Endothelial cell of umbilical vein (primary cell): ENCODE results near the gene ACTR2. TPM values are rescaled to one million over a fixed set of nuclear protein-coding genes. Genes with fewer than 3 reads are reported as not detected.

Experiments used
- BruUV-seq: library from RNA; stranded (reverse); fragments of 400-500 nt; replicated peaks from 2 replicates; lab custom pipeline; 2021; lab: Mats Ljungman, UMichigan
- CTCF ChIA-PET: fragments of 300-600, 350-600 bp; sonication (Branson Sonifier 250); formaldehyde crosslinking; loops from one replicate; lab custom pipeline; 2021; ENCODE audit warnings: antibody characterized with exemption, inconsistent platforms; lab: Charles Lee
- POLR2A ChIA-PET: fragments of 300-600, 350-600 bp; sonication (Branson Sonifier 250); formaldehyde crosslinking; loops from one replicate; lab custom pipeline; 2021; ENCODE audit warnings: antibody characterized with exemption, inconsistent platforms; lab: Charles Lee
- DNase-seq: peaks from one replicate; pipeline ENCODE4 v3.0.0-alpha.2; 2011; ENCODE audit warnings: low read depth, low spot score
- FAIRE-seq: peaks from 2 replicates; lab custom pipeline; 2011; peaks lifted over from hg19 to GRCh38; lab: Jason Lieb, UNC
- H2AFZ ChIP-seq: 2 replicates; pipeline ENCODE4 v1.6.0; 2012; ENCODE audit warnings: low read depth, low read length, control low read depth, inconsistent platforms
- H3K27ac ChIP-seq: 2 replicates; pipeline ENCODE4 v1.5.1; 2011; ENCODE audit warnings: low read depth, mild to moderate bottlenecking, control low read depth, low read length, moderate library complexity; ENCODE audit not compliant: insufficient read depth
- H3K27me3 ChIP-seq, 2 experiments: 2 replicates each; pipeline versions ENCODE4 v1.6.0 to v1.6.1; 2011; ENCODE audit warnings: low read length in 2 of 2, mixed read lengths in 1 of 2; ENCODE audit not compliant: control insufficient read depth in 2 of 2, insufficient read depth in 2 of 2
- H3K36me3 ChIP-seq, 2 experiments: 2 replicates in 1 of 2; 3 replicates in 1 of 2; pipeline ENCODE4 v1.5.1; 2011; ENCODE audit warnings: low read length in 2 of 2, mild to moderate bottlenecking in 1 of 2, moderate library complexity in 1 of 2; ENCODE audit not compliant: control insufficient read depth in 2 of 2, insufficient read depth in 2 of 2; ENCODE audit errors: extremely low read depth in 1 of 2
- H3K4me1 ChIP-seq: 3 replicates; pipeline ENCODE4 v1.5.1; 2011; ENCODE audit warnings: mild to moderate bottlenecking, low read length; ENCODE audit not compliant: control insufficient read depth, insufficient read depth; ENCODE audit errors: extremely low read depth
- H3K4me2 ChIP-seq: 2 replicates; pipeline ENCODE4 v1.6.1; 2011; ENCODE audit warnings: low read length, control low read depth, mixed read lengths; ENCODE audit not compliant: insufficient read depth
- H3K4me3 ChIP-seq, 3 experiments: fragments of 200-600 bp in 1 of 3; sonication (generic), shearing (Covaris generic) in 1 of 3; replicated peaks in 1 of 3; 2 replicates each; pipeline ENCODE4 v1.5.1; 2011 to 2016; ENCODE audit warnings: control low read depth in 3 of 3, low read length in 3 of 3, mild to moderate bottlenecking in 2 of 3, inconsistent platforms in 1 of 3, low read depth in 1 of 3, moderate library complexity in 1 of 3; ENCODE audit not compliant: insufficient read depth in 1 of 3
- H3K79me2 ChIP-seq: 2 replicates; pipeline ENCODE4 v1.6.0; 2012; ENCODE audit warnings: low read length, inconsistent platforms; ENCODE audit not compliant: control insufficient read depth, insufficient read depth
- H3K9ac ChIP-seq: replicated peaks from 2 replicates; pipeline ENCODE3; 2011; ENCODE audit warnings: low read length, control low read depth; ENCODE audit not compliant: insufficient read depth; ENCODE audit errors: extremely low read depth
- H3K9me1 ChIP-seq: replicated peaks from 3 replicates; pipeline ENCODE4 v1.6.0; 2011; ENCODE audit warnings: mild to moderate bottlenecking, low read length; ENCODE audit not compliant: control insufficient read depth, insufficient read depth; ENCODE audit errors: extremely low read depth
- H3K9me3 ChIP-seq: replicated peaks from 2 replicates; pipeline ENCODE4 v1.5.1; 2012; ENCODE audit warnings: low read length, inconsistent platforms; ENCODE audit not compliant: control insufficient read depth, insufficient read depth
- H4K20me1 ChIP-seq: replicated peaks from 2 replicates; pipeline ENCODE3; 2011; ENCODE audit warnings: mild to moderate bottlenecking, low read length; ENCODE audit not compliant: control insufficient read depth, insufficient read depth; ENCODE audit errors: extremely low read depth
- EZH2 ChIP-seq: IDR thresholded peaks from 2 replicates; pipeline ENCODE4 v1.6.1; 2012; ENCODE audit warnings: borderline replicate concordance, low read depth, mild to moderate bottlenecking, moderate library complexity, low read length, inconsistent platforms; ENCODE audit not compliant: severe bottlenecking
- FOS ChIP-seq: IDR thresholded peaks from 2 replicates; pipeline ENCODE4 v1.6.1; 2011; ENCODE audit warnings: mild to moderate bottlenecking, low read length, moderate library complexity, borderline replicate concordance; ENCODE audit not compliant: insufficient read depth
- GATA2 ChIP-seq: IDR thresholded peaks from 2 replicates; pipeline ENCODE4 v1.7.0; 2011; ENCODE audit warnings: low read depth, mild to moderate bottlenecking, moderate library complexity, mixed read lengths, low read length; ENCODE audit not compliant: insufficient read length, insufficient read depth
- JUN ChIP-seq: IDR thresholded peaks from 2 replicates; pipeline ENCODE4 v1.6.1; 2011; ENCODE audit warnings: borderline replicate concordance, low read depth; ENCODE audit not compliant: insufficient read length, insufficient read depth
- MYC ChIP-seq: IDR thresholded peaks from one replicate; pipeline ENCODE4 v1.6.1; 2011; ENCODE audit warnings: mild to moderate bottlenecking, low read depth, low read length
- POLR2A ChIP-seq: IDR thresholded peaks from 2 replicates; pipeline ENCODE4 v1.6.1; 2012; ENCODE audit warnings: low read depth, mild to moderate bottlenecking, control low read depth, low read length
- POLR2AphosphoS5 ChIP-seq: IDR thresholded peaks from 2 replicates; pipeline ENCODE4 v1.6.1; 2012; ENCODE audit warnings: low read depth, mild to moderate bottlenecking, control low read depth, low read length, moderate library complexity; ENCODE audit not compliant: insufficient read depth
- dilution Hi-C: fragments of 300-500 bp; cut with MboI; formaldehyde crosslinking; loops from one replicate; pipeline ENCODE4 v1.15.0; 2019; ENCODE audit warnings: low sequenced_read_pairs; ENCODE audit not compliant: extremely low pct_ligation_motif_present
- intact Hi-C: fragments of 100-400 bp; cut with micrococcal nuclease; formaldehyde crosslinking; loops from one replicate; pipeline ENCODE4 v1.10.0; 2022
- polyA plus RNA-seq, 4 experiments: library from polyadenylated mRNA; depleted of rRNA in 3 of 4; stranded (reverse) in 3 of 4; unstranded in 1 of 4; fragments of >200 nt; gene quantifications; 2 replicates each; pipeline versions ENCODE4 v1.2.1 to v1.2.3, GENCODE V29; 2011 to 2012; ENCODE audit warnings: missing spikeins in 1 of 4
- total RNA-seq: library from RNA; stranded (reverse); gene quantifications from 2 replicates; pipeline ENCODE4 v1.2.3, GENCODE V29; 2021
- TF ChIP-seq, protein P1 (sequence below): IDR thresholded peaks from 2 replicates; pipeline ENCODE4 v1.6.1; 2011; ENCODE audit not compliant: insufficient read depth, insufficient read length
- TF ChIP-seq, protein P2 (sequence below), 2 donors: IDR thresholded peaks; 1 replicate in 1 of 2; 2 replicates in 1 of 2; pipeline ENCODE4 v1.5.1; 2011; ENCODE audit warnings: low read length in 2 of 2, mild to moderate bottlenecking in 2 of 2, moderate library complexity in 2 of 2, control low read depth in 1 of 2, inconsistent platforms in 1 of 2, low read depth in 1 of 2; ENCODE audit not compliant: insufficient read depth in 1 of 2; ENCODE audit errors: extremely low read depth in 1 of 2

ACTR2 gene
- total and polyA plus RNA-seq, 2 donors (not counting 3 experiments of a cell fraction or from before 2014, with no cell fraction given), result 48.7 to 287 TPM

DNA sequence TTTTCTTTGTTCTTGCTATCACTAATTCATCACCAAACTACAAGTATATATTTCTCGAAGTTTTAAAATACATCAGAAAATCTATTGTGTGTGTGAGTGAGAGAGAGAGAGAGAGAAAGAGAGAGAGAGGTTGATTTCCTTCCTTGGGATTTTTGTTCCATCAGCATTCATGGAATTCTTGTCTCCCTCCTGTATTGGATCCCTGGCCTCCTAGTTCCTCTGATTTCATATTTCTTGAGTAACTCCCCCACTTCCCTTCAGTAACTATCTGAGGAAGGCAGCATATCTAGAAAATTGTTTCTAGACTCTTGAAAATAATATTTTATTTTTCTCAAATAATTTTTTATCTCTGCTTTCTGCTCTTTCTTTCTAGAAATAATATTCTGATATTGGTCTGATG, 13.3 kb upstream of the ACTR2 start:
- H3K9me1 ChIP-seq, result no peaks in the 10 kb centered on the region
- FAIRE-seq (no peak), DNase-seq (no peak)
- no peak overlapping the region for H3K9ac ChIP-seq
- no peaks in the 10 kb centered on the region for H3K27me3 ChIP-seq
- H3K4me2 ChIP-seq, result no peak overlapping the region
- dilution Hi-C loops, result no loop called here
- no peaks in the 10 kb centered on the region for H4K20me1 ChIP-seq
- no TSS peak for BruUV-seq
- no peaks in the 10 kb centered on the region for H3K36me3 ChIP-seq
- H3K9me3 ChIP-seq, result no peaks in the 10 kb centered on the region
- H2AFZ ChIP-seq, result no peak overlapping the region
- ChIA-PET POLR2A (no interaction called here), CTCF (no interaction called here)
- no peak overlapping the region for H3K27ac ChIP-seq
- intact Hi-C loops, result no loop called here
- TF ChIP-seq POLR2A (no peak), EZH2 (no peak), MYC (no peak), JUN (no peak)
- TF ChIP-seq, protein P1, sequence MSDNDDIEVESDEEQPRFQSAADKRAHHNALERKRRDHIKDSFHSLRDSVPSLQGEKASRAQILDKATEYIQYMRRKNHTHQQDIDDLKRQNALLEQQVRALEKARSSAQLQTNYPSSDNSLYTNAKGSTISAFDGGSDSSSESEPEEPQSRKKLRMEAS, result no peak
- TF ChIP-seq, protein P2, sequence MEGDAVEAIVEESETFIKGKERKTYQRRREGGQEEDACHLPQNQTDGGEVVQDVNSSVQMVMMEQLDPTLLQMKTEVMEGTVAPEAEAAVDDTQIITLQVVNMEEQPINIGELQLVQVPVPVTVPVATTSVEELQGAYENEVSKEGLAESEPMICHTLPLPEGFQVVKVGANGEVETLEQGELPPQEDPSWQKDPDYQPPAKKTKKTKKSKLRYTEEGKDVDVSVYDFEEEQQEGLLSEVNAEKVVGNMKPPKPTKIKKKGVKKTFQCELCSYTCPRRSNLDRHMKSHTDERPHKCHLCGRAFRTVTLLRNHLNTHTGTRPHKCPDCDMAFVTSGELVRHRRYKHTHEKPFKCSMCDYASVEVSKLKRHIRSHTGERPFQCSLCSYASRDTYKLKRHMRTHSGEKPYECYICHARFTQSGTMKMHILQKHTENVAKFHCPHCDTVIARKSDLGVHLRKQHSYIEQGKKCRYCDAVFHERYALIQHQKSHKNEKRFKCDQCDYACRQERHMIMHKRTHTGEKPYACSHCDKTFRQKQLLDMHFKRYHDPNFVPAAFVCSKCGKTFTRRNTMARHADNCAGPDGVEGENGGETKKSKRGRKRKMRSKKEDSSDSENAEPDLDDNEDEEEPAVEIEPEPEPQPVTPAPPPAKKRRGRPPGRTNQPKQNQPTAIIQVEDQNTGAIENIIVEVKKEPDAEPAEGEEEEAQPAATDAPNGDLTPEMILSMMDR (IDR thresholded peaks at IDR 0.05; ENCODE audit: extremely low read depth in 1 of 2, insufficient read depth in 1 of 2, low read depth in 1 of 2, low read length in 2 of 2), result no peak
- no peaks in the 10 kb centered on the region for H3K4me1 ChIP-seq
- H3K79me2 ChIP-seq, result no peaks in the 10 kb centered on the region
- H3K4me3 ChIP-seq, result no peak overlapping the region

DNA sequence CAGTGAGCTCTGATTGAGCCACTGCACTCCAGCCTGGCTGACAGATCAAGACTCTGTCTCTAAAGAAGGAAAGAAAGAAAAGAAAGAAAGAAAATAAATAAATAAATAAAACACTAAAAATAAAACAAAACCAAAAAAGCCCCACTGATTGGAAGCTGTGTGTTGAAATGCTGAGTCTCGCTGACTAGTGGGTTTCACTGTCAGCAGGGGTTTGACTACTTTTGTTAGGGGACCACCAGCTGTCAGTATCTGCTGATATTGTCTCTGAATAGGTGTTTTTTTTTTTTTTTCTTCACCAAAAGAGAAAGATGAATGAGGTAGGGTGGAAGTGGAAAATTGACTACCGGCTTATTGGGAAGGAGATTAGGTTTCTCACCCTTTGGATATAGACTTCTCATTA, 12.8 kb upstream of the ACTR2 start:
- BruUV-seq, result no TSS peak
- DNase-seq (no peak), FAIRE-seq (no peak)
- Histone ChIP-seq H3K9me3 (no peaks in the 10 kb centered on the region), H3K36me3 (no peaks in the 10 kb centered on the region), H3K4me1 (no peaks in the 10 kb centered on the region), H3K4me3 (no peak overlapping the region), H2AFZ (no peak overlapping the region), H3K9ac (no peak overlapping the region), H3K4me2 (no peak overlapping the region), H4K20me1 (no peaks in the 10 kb centered on the region), H3K9me1 (no peaks in the 10 kb centered on the region), H3K79me2 (no peaks in the 10 kb centered on the region), H3K27ac (no peak overlapping the region), H3K27me3 (no peaks in the 10 kb centered on the region)
- ChIA-PET POLR2A (no interaction called here), CTCF (no interaction called here)
- intact Hi-C loops, result no loop called here
- TF ChIP-seq MYC, result no peak
- TF ChIP-seq, protein P2 (IDR thresholded peaks at IDR 0.05; ENCODE audit: extremely low read depth in 1 of 2, insufficient read depth in 1 of 2, low read depth in 1 of 2, low read length in 2 of 2), result no peak
- TF ChIP-seq POLR2A, result no peak
- TF ChIP-seq FOS, result no peak
- no peak for TF ChIP-seq EZH2
- TF ChIP-seq POLR2AphosphoS5, result no peak
- no peak for TF ChIP-seq GATA2
- dilution Hi-C loops, result no loop called here
